Activated naive CD8-positive, alpha-beta T cell treated with anti-CD3 and anti-CD28 coated beads, Interleukin-2, amount 10 ng/mL, durations not matched to agents 7 days and 5 days (primary cell): ENCODE measurements around the gene TMEM247. TPM values are rescaled to one million over a fixed set of nuclear protein-coding genes. Genes with fewer than 3 reads are reported as not detected.

Source experiments
- ATAC-seq: fragments of 150-1000 bp; cut with Tn5 transposase; one replicate; pipeline ENCODE4 v1.10.0; 2021; ENCODE audit warnings: low read depth, moderate library complexity
- POLR2A ChIA-PET: fragments of 350-600 bp; sonication (Branson Sonifier 250); formaldehyde crosslinking; loops from one replicate; lab custom pipeline; 2021; ENCODE audit warnings: antibody characterized with exemption; lab: Charles Lee
- DNase-seq: peaks from one replicate; pipeline ENCODE4 v3.0.0; 2021
- H3K27ac Mint-ChIP-seq: one replicate; pipeline ENCODE4 v1.8.0; 2022; ENCODE audit warnings: mild to moderate bottlenecking, mixed read lengths
- H3K27me3 Mint-ChIP-seq: one replicate; pipeline ENCODE4 v1.8.0; 2022; ENCODE audit warnings: mild to moderate bottlenecking, moderate library complexity, mixed read lengths
- H3K36me3 Mint-ChIP-seq: one replicate; pipeline ENCODE4 v1.8.0; 2021; ENCODE audit warnings: mild to moderate bottlenecking, mixed read lengths
- H3K4me1 Mint-ChIP-seq: one replicate; pipeline ENCODE4 v1.8.0; 2021; ENCODE audit warnings: mixed read lengths
- H3K4me3 Mint-ChIP-seq: one replicate; pipeline ENCODE4 v1.8.0; 2022; ENCODE audit warnings: mild to moderate bottlenecking, moderate library complexity, mixed read lengths
- H3K9me3 Mint-ChIP-seq: one replicate; pipeline ENCODE4 v1.8.0; 2021; ENCODE audit warnings: mixed read lengths
- total RNA-seq, 2 experiments: library from RNA; stranded (reverse); gene quantifications; one replicate each; pipeline ENCODE4 v1.2.3, GENCODE V29; 2021

Gene TMEM247
- total RNA-seq, 2 experiments from 2014 or later: not detected

- ATAC-seq: no peak
- no peak overlapping the region for H3K27ac Mint-ChIP-seq
- H3K4me3 Mint-ChIP-seq: no peak overlapping the region
- H3K36me3 Mint-ChIP-seq: no peaks in the 10 kb centered on the region
- H3K9me3 Mint-ChIP-seq: no peaks in the 10 kb centered on the region
- H3K4me1 Mint-ChIP-seq: peaks cover 12% of the 10 kb centered on the region
- H3K27me3 Mint-ChIP-seq: peaks cover 21% of the 10 kb centered on the region
- POLR2A ChIA-PET: no interaction called here
- DNase-seq: no peak
These were observed 23.0 kb downstream of the TMEM247 start for GRCh38 chr2:46502291-46502885.

GRCh38 chr2:46503686-46504085, 24.3 kb downstream of the TMEM247 start:
- Mint-ChIP-seq H3K27me3 (peaks cover 12% of the 10 kb centered on the region), H3K36me3 (no peaks in the 10 kb centered on the region), H3K9me3 (no peaks in the 10 kb centered on the region), H3K4me1 (peaks cover 15% of the 10 kb centered on the region), H3K4me3 (no peak overlapping the region), H3K27ac (no peak overlapping the region)
- ATAC-seq: no peak
- no peak for DNase-seq
- POLR2A ChIA-PET: no interaction called here

GRCh38 chr2:46504221-46504620, 24.9 kb downstream of the TMEM247 start:
- Mint-ChIP-seq H3K27me3 (peaks cover 8% of the 10 kb centered on the region), H3K36me3 (no peaks in the 10 kb centered on the region), H3K4me3 (no peak overlapping the region), H3K9me3 (no peaks in the 10 kb centered on the region), H3K27ac (no peak overlapping the region), H3K4me1 (peaks cover 14% of the 10 kb centered on the region)
- POLR2A ChIA-PET: no interaction called here
- DNase-seq (no peak), ATAC-seq (no peak)

GRCh38 chr2:46504685-46505471, 25.5 kb downstream of the TMEM247 start:
- H3K4me1 Mint-ChIP-seq: peaks cover 10% of the 10 kb centered on the region
- H3K36me3 Mint-ChIP-seq: no peaks in the 10 kb centered on the region
- DNase-seq (no peak), ATAC-seq (no peak)
- no peak overlapping the region for H3K27ac Mint-ChIP-seq
- POLR2A ChIA-PET: no interaction called here
- peaks cover 3% of the 10 kb centered on the region for H3K27me3 Mint-ChIP-seq
- no peak overlapping the region for H3K4me3 Mint-ChIP-seq
- no peaks in the 10 kb centered on the region for H3K9me3 Mint-ChIP-seq

GRCh38 chr2:46505472-46505783, 26.1 kb downstream of the TMEM247 start:
- ATAC-seq: no peak
- no peak for DNase-seq
- Mint-ChIP-seq H3K4me1 (peaks cover 5% of the 10 kb centered on the region), H3K9me3 (no peaks in the 10 kb centered on the region), H3K4me3 (no peak overlapping the region), H3K27ac (no peak overlapping the region), H3K36me3 (no peaks in the 10 kb centered on the region), H3K27me3 (no peaks in the 10 kb centered on the region)
- POLR2A ChIA-PET: no interaction called here

GRCh38 chr2:46506131-46506706, 26.9 kb downstream of the TMEM247 start:
- H3K4me3 Mint-ChIP-seq: no peak overlapping the region
- no peak for ATAC-seq
- no peaks in the 10 kb centered on the region for H3K27me3 Mint-ChIP-seq
- H3K9me3 Mint-ChIP-seq: no peaks in the 10 kb centered on the region
- H3K27ac Mint-ChIP-seq: no peak overlapping the region
- H3K4me1 Mint-ChIP-seq: peaks cover 5% of the 10 kb centered on the region
- H3K36me3 Mint-ChIP-seq: no peaks in the 10 kb centered on the region
- POLR2A ChIA-PET: no interaction called here
- DNase-seq: no peak

GRCh38 chr2:46508312-46508711, 28.9 kb downstream of the TMEM247 start:
- DNase-seq: no peak
- Mint-ChIP-seq H3K27ac (no peak overlapping the region), H3K36me3 (no peaks in the 10 kb centered on the region), H3K4me3 (no peak overlapping the region), H3K4me1 (peaks cover 15% of the 10 kb centered on the region), H3K27me3 (peaks cover 2% of the 10 kb centered on the region), H3K9me3 (no peaks in the 10 kb centered on the region)
- no peak for ATAC-seq
- POLR2A ChIA-PET: no interaction called here

GRCh38 chr2:46508759-46509158, 29.4 kb downstream of the TMEM247 start:
- ATAC-seq (no peak), DNase-seq (no peak)
- H3K9me3 Mint-ChIP-seq: no peaks in the 10 kb centered on the region
- no peaks in the 10 kb centered on the region for H3K36me3 Mint-ChIP-seq
- no peak overlapping the region for H3K4me3 Mint-ChIP-seq
- H3K4me1 Mint-ChIP-seq: peaks cover 15% of the 10 kb centered on the region
- peaks cover 2% of the 10 kb centered on the region for H3K27me3 Mint-ChIP-seq
- POLR2A ChIA-PET: no interaction called here
- no peak overlapping the region for H3K27ac Mint-ChIP-seq

- Mint-ChIP-seq H3K4me1 (peaks cover 15% of the 10 kb centered on the region), H3K36me3 (peaks cover 4% of the 10 kb centered on the region), H3K9me3 (peaks cover 5% of the 10 kb centered on the region), H3K27me3 (peaks cover 2% of the 10 kb centered on the region), H3K4me3 (no peak overlapping the region), H3K27ac (no peak overlapping the region)
- ATAC-seq: no peak
- no peak for DNase-seq
- POLR2A ChIA-PET: no interaction called here
These were observed 30.4 kb downstream of the TMEM247 start for GRCh38 chr2:46509804-46510203.

- H3K4me1 Mint-ChIP-seq: peaks cover 15% of the 10 kb centered on the region
- H3K36me3 Mint-ChIP-seq: peaks cover 5% of the 10 kb centered on the region
- H3K4me3 Mint-ChIP-seq: no peak overlapping the region
- POLR2A ChIA-PET: no interaction called here
- DNase-seq (no peak), ATAC-seq (no peak)
- peaks cover 9% of the 10 kb centered on the region for H3K9me3 Mint-ChIP-seq
- H3K27ac Mint-ChIP-seq: no peak overlapping the region
- H3K27me3 Mint-ChIP-seq: peaks cover 2% of the 10 kb centered on the region
These were observed 31.3 kb downstream of the TMEM247 start for GRCh38 chr2:46510598-46511177.

- Mint-ChIP-seq H3K9me3 (peaks cover 15% of the 10 kb centered on the region), H3K4me1 (peaks cover 13% of the 10 kb centered on the region), H3K27ac (no peak overlapping the region), H3K27me3 (peaks cover 2% of the 10 kb centered on the region), H3K36me3 (peaks cover 11% of the 10 kb centered on the region), H3K4me3 (no peak overlapping the region)
- DNase-seq (no peak), ATAC-seq (no peak)
- POLR2A ChIA-PET: no interaction called here
These were observed 32.8 kb downstream of the TMEM247 start for GRCh38 chr2:46512185-46512584.

GRCh38 chr2:46514738-46515137, 35.4 kb downstream of the TMEM247 start:
- Mint-ChIP-seq H3K9me3 (peaks cover 15% of the 10 kb centered on the region), H3K27ac (no peak overlapping the region), H3K4me3 (no peak overlapping the region), H3K4me1 (peaks cover 10% of the 10 kb centered on the region), H3K27me3 (peaks cover 2% of the 10 kb centered on the region), H3K36me3 (peaks cover 11% of the 10 kb centered on the region)
- ATAC-seq: no peak
- DNase-seq: no peak
- POLR2A ChIA-PET: interaction anchor here (0.6 kb wide), 1 partner anchor 20 kb away, joined by 3 read pairs; no protein-coding TSS in a partner anchor

- H3K4me1 Mint-ChIP-seq: peaks cover under 1% of the 10 kb centered on the region
- peaks cover 15% of the 10 kb centered on the region for H3K9me3 Mint-ChIP-seq
- no peak overlapping the region for H3K4me3 Mint-ChIP-seq
- ATAC-seq: no peak
- no peak overlapping the region for H3K27ac Mint-ChIP-seq
- peaks cover 2% of the 10 kb centered on the region for H3K27me3 Mint-ChIP-seq
- no peak for DNase-seq
- POLR2A ChIA-PET: no interaction called here
- peaks cover 11% of the 10 kb centered on the region for H3K36me3 Mint-ChIP-seq
These were observed 38.1 kb downstream of the TMEM247 start for GRCh38 chr2:46517485-46517884.

GRCh38 chr2:46518861-46519260, 39.5 kb downstream of the TMEM247 start:
- POLR2A ChIA-PET: no interaction called here

More at GRCh38 chr2:46518861-46519260, 39.5 kb downstream of the TMEM247 start:
- ATAC-seq: no peak
- Mint-ChIP-seq H3K36me3 (peaks cover 11% of the 10 kb centered on the region), H3K27me3 (no peaks in the 10 kb centered on the region), H3K9me3 (peaks cover 16% of the 10 kb centered on the region), H3K27ac (no peak overlapping the region), H3K4me3 (no peak overlapping the region), H3K4me1 (no peaks in the 10 kb centered on the region)
- no peak for DNase-seq
